H4 (cell line): ENCODE data around the gene PFKL. TPM values are rescaled to one million over a fixed set of nuclear protein-coding genes. Genes with fewer than 3 reads are reported as not detected.
"Not testable (repeated sequence)": the region's sequence is repeated elsewhere in the genome, so short reads cannot be mapped to it uniquely, and the experiment has no call there.

ENCODE experiments used
- DNase-seq: peaks from one replicate; pipeline ENCODE4 v3.0.0-alpha.2; 2015; ENCODE audit warnings: low spot score
- total RNA-seq: library from RNA; depleted of rRNA; stranded (reverse); fragments of >200 nt; shearing (Covaris generic); gene quantifications from 2 replicates; pipeline ENCODE4 v1.2.3, GENCODE V29; 2014

The PFKL gene
- total RNA-seq, 1 experiment from 2014 or later = 51.0 TPM

GRCh38 chr21:44294391-44295162 lies 5.3 kb upstream of the PFKL start:
- no peak for DNase-seq

GRCh38 chr21:44295163-44295573 lies 4.7 kb upstream of the PFKL start:
- DNase-seq = no peak

GRCh38 chr21:44295646-44296045 lies 4.2 kb upstream of the PFKL start:
- no peak for DNase-seq

GRCh38 chr21:44296103-44296519 lies 3.7 kb upstream of the PFKL start:
- no peak for DNase-seq

GRCh38 chr21:44296916-44297315 lies 2.9 kb upstream of the PFKL start:
- no peak for DNase-seq

- peak; percentile 77 for DNase-seq
These were observed 2.1 kb upstream of the PFKL start for GRCh38 chr21:44297525-44298290.

- no peak for DNase-seq
These were observed 1.6 kb upstream of the PFKL start for GRCh38 chr21:44298301-44298700.

GRCh38 chr21:44299085-44299457 lies 782 bp upstream of the PFKL start:
- no peak for DNase-seq

- DNase-seq = no peak
These were observed 558 bp downstream of the PFKL start for GRCh38 chr21:44300262-44300959.

GRCh38 chr21:44301141-44301540 lies 1.3 kb downstream of the PFKL start:
- DNase-seq = no peak

- DNase-seq = no peak
These were observed 2.1 kb downstream of the PFKL start for GRCh38 chr21:44301961-44302406.

- not testable (repeated sequence) for DNase-seq
These were observed 2.9 kb downstream of the PFKL start for GRCh38 chr21:44302573-44303401.

GRCh38 chr21:44303490-44303981 lies 3.7 kb downstream of the PFKL start:
- no peak for DNase-seq

GRCh38 chr21:44304011-44304616 lies 4.3 kb downstream of the PFKL start:
- no peak for DNase-seq

- peak; percentile 47 for DNase-seq
These were observed 5.0 kb downstream of the PFKL start for GRCh38 chr21:44304877-44305293.

GRCh38 chr21:44305691-44306090 lies 5.8 kb downstream of the PFKL start:
- DNase-seq = no peak

- no peak for DNase-seq
These were observed 7.3 kb downstream of the PFKL start for GRCh38 chr21:44306936-44307704.

- no peak for DNase-seq
These were observed 11.0 kb downstream of the PFKL start for GRCh38 chr21:44310628-44311507.

- no peak for DNase-seq
These were observed 12.2 kb downstream of the PFKL start for GRCh38 chr21:44312089-44312488.
